Body of pancreas (tissue), 4 donors: Measurements from ENCODE around the gene LHX3.

ENCODE experiments used
- POLR2A ChIP-seq, 3 donors: fragments of 450-650 bp; IDR thresholded peaks; one replicate each; pipeline ENCODE4 v1.6.1; 2016; ENCODE audit warnings: antibody characterized with exemption in 3 of 3, mild to moderate bottlenecking in 2 of 3
- TF ChIP-seq, protein P1 (sequence below), 7 experiments: fragments of 450-650 bp in 4 of 7; fragments of 200-600 bp in 3 of 7; sonication (generic) in 3 of 7; IDR thresholded peaks; one replicate each; pipeline ENCODE4 v1.5.1; 2016 to 2019; ENCODE audit warnings: antibody characterized with exemption in 7 of 7

DNA sequence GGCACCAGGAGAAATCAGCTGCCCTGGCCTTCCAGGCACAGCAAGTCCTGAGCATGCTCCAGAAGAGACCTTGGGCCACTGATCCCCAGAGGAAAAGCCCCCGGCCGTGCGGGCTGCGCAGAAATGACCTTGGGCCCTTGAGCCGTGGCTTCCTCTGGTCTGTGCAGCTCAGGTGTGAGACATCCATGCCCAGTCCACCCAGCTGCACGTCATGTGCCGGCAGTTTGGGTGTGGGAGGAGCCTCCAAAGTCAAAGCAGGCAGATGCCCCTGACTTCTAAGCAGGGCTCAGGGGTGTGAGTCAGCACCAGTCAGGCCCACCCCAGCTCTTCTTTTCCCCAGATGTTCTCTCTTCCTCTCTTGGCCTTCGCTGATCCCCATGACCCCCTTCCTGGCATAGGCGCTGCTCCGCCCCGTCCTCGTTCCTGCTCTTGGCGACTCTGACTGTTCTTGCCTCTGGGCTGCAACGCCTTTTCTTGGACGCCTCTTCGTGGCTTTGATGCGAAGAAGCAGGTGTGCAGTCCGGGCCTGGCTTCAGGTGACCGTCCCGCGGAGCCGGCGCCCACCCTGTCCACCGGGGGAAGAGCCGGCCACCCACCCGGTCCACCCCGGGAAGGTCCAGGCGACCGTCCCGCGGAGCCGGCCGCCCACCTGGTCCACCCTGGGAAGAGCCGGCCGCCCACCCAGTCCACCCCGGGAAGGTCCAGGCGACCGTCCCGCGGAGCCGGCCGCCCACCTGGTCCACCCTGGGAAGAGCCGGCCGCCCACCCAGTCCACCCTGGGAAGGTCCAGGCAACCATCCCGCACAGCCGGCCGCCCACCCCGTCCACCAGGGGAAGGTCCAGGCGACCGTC lies 46.6 kb upstream of the LHX3 start:
- TF ChIP-seq POLR2A (IDR thresholded peaks at IDR 0.05) = peak in 1 of 3 donors; percentile 43
- TF ChIP-seq, protein P1, sequence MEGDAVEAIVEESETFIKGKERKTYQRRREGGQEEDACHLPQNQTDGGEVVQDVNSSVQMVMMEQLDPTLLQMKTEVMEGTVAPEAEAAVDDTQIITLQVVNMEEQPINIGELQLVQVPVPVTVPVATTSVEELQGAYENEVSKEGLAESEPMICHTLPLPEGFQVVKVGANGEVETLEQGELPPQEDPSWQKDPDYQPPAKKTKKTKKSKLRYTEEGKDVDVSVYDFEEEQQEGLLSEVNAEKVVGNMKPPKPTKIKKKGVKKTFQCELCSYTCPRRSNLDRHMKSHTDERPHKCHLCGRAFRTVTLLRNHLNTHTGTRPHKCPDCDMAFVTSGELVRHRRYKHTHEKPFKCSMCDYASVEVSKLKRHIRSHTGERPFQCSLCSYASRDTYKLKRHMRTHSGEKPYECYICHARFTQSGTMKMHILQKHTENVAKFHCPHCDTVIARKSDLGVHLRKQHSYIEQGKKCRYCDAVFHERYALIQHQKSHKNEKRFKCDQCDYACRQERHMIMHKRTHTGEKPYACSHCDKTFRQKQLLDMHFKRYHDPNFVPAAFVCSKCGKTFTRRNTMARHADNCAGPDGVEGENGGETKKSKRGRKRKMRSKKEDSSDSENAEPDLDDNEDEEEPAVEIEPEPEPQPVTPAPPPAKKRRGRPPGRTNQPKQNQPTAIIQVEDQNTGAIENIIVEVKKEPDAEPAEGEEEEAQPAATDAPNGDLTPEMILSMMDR (IDR thresholded peaks at IDR 0.05) = no peak
